H9 (cell line): ENCODE results near the gene DYDC1. TPM values are rescaled to one million over a fixed set of nuclear protein-coding genes. Genes with fewer than 3 reads are reported as not detected.

ENCODE experiments used
- DNase-seq: peaks from one replicate; pipeline ENCODE4 v3.0.0-alpha.2; 2017
- H2AFZ ChIP-seq: one replicate; pipeline ENCODE4 v1.6.1; 2013; ENCODE audit warnings: mild to moderate bottlenecking, low read length, control low read depth, moderate library complexity
- H2AK5ac ChIP-seq: 2 replicates; pipeline ENCODE4 v1.6.1; 2013; ENCODE audit warnings: low read length, control low read depth, mixed read lengths; ENCODE audit not compliant: insufficient read length
- H2BK120ac ChIP-seq: one replicate; pipeline ENCODE4 v1.6.1; 2013; ENCODE audit warnings: low read depth, mild to moderate bottlenecking, low read length, control low read depth, inconsistent platforms; ENCODE audit not compliant: poor library complexity, severe bottlenecking
- H2BK12ac ChIP-seq: 2 replicates; pipeline ENCODE4 v1.6.1; 2013; ENCODE audit warnings: low read length, control low read depth, mixed read lengths, low read depth; ENCODE audit not compliant: insufficient read length
- H2BK15ac ChIP-seq: 2 replicates; pipeline ENCODE4 v1.6.1; 2013; ENCODE audit warnings: low read depth, low read length, control low read depth
- H2BK20ac ChIP-seq: one replicate; pipeline ENCODE4 v1.6.1; 2013; ENCODE audit warnings: low read depth, mild to moderate bottlenecking, low read length, control low read depth, inconsistent platforms; ENCODE audit not compliant: poor library complexity, severe bottlenecking
- H2BK5ac ChIP-seq: 2 replicates; pipeline ENCODE4 v1.6.1; 2013; ENCODE audit warnings: low read length, control low read depth, mixed read lengths; ENCODE audit not compliant: insufficient read length
- H3K14ac ChIP-seq: 2 replicates; pipeline ENCODE4 v1.6.1; 2013; ENCODE audit warnings: low read length, control low read depth; ENCODE audit not compliant: insufficient read depth
- H3K18ac ChIP-seq: 2 replicates; pipeline ENCODE4 v1.6.1; 2013; ENCODE audit warnings: low read depth, mild to moderate bottlenecking, mixed read lengths, low read length, control low read depth; ENCODE audit not compliant: insufficient read length
- H3K23ac ChIP-seq: 2 replicates; pipeline ENCODE4 v1.6.1; 2013; ENCODE audit warnings: low read length, control low read depth, mixed read lengths, low read depth; ENCODE audit not compliant: insufficient read length
- H3K23me2 ChIP-seq: 2 replicates; pipeline ENCODE4 v1.6.1; 2013; ENCODE audit warnings: low read depth, mild to moderate bottlenecking, mixed read lengths, low read length, control low read depth; ENCODE audit not compliant: insufficient read length, poor library complexity, severe bottlenecking
- H3K27ac ChIP-seq: 2 replicates; pipeline ENCODE4 v1.5.1; 2013; ENCODE audit warnings: low read length, control low read depth, mixed read lengths, low read depth; ENCODE audit not compliant: insufficient read length
- H3K27me3 ChIP-seq: 2 replicates; pipeline ENCODE4 v1.6.1; 2013; ENCODE audit warnings: low read length, control low read depth, inconsistent platforms; ENCODE audit not compliant: insufficient read depth
- H3K4ac ChIP-seq: 2 replicates; pipeline ENCODE4 v1.6.1; 2013; ENCODE audit warnings: low read depth, mild to moderate bottlenecking, control low read depth, inconsistent platforms, low read length, moderate library complexity
- H3K4me1 ChIP-seq: 2 replicates; pipeline ENCODE4 v1.6.1; 2013; ENCODE audit warnings: low read length, control low read depth, inconsistent platforms; ENCODE audit not compliant: insufficient read depth
- H3K4me2 ChIP-seq: 2 replicates; pipeline ENCODE4 v1.6.1; 2013; ENCODE audit warnings: low read length, control low read depth, mixed read lengths; ENCODE audit not compliant: insufficient read length, insufficient read depth
- H3K56ac ChIP-seq: 2 replicates; pipeline ENCODE4 v1.6.1; 2013; ENCODE audit warnings: low read depth, mild to moderate bottlenecking, mixed read lengths, low read length, control low read depth; ENCODE audit not compliant: insufficient read length
- H3K79me1 ChIP-seq: 2 replicates; pipeline ENCODE4 v1.6.1; 2013; ENCODE audit warnings: low read depth, mild to moderate bottlenecking, moderate library complexity, low read length, control low read depth, inconsistent platforms; ENCODE audit not compliant: insufficient read depth, poor library complexity, severe bottlenecking
- H3K79me2 ChIP-seq: 2 replicates; pipeline ENCODE4 v1.6.1; 2013; ENCODE audit warnings: low read length, control low read depth, inconsistent platforms; ENCODE audit not compliant: insufficient read depth
- H3K9ac ChIP-seq: 2 replicates; pipeline ENCODE4 v1.6.1; 2013; ENCODE audit warnings: low read length, control low read depth, mixed read lengths; ENCODE audit not compliant: insufficient read length; ENCODE audit errors: extremely low read depth
- H3K9me3 ChIP-seq: one replicate; pipeline ENCODE4 v1.6.1; 2013; ENCODE audit warnings: low read depth, low read length, inconsistent platforms; ENCODE audit not compliant: control insufficient read depth
- H3T11ph ChIP-seq: one replicate; pipeline ENCODE4 v1.6.1; 2013; ENCODE audit warnings: mild to moderate bottlenecking, low read length, control low read depth, inconsistent platforms
- H4K20me1 ChIP-seq: one replicate; pipeline ENCODE4 v1.6.1; 2013; ENCODE audit not compliant: control insufficient read depth, insufficient read length, insufficient read depth
- H4K5ac ChIP-seq: 2 replicates; pipeline ENCODE4 v1.6.1; 2013; ENCODE audit warnings: low read depth, mild to moderate bottlenecking, mixed read lengths, low read length, control low read depth; ENCODE audit not compliant: insufficient read length
- H4K8ac ChIP-seq: replicated peaks from 2 replicates; pipeline ENCODE4 v1.6.1; 2013; ENCODE audit warnings: low read length, control low read depth, mixed read lengths, low read depth; ENCODE audit not compliant: insufficient read length
- H4K91ac ChIP-seq: 2 replicates; pipeline ENCODE4 v1.6.1; 2013; ENCODE audit warnings: low read depth, mild to moderate bottlenecking, moderate library complexity, mixed read lengths, low read length, control low read depth; ENCODE audit not compliant: insufficient read length
- H3K27ac Mint-ChIP-seq, 3 experiments: 2 replicates in 2 of 3; 3 replicates in 1 of 3; pipeline ENCODE4 v1.8.0; 2020 to 2021; ENCODE audit warnings: mixed read lengths in 3 of 3, mild to moderate bottlenecking in 1 of 3, moderate library complexity in 1 of 3
- H3K27me3 Mint-ChIP-seq: 2 replicates; pipeline ENCODE4 v1.8.0; 2021; ENCODE audit warnings: low read depth, mild to moderate bottlenecking, moderate library complexity, mixed read lengths
- H3K36me3 Mint-ChIP-seq, 3 experiments: 2 replicates in 2 of 3; 3 replicates in 1 of 3; pipeline ENCODE4 v1.8.0; 2020 to 2021; ENCODE audit warnings: low read depth in 3 of 3, mixed read lengths in 3 of 3; ENCODE audit not compliant: insufficient read depth in 1 of 3
- H3K4me1 Mint-ChIP-seq, 2 experiments: 2 replicates each; pipeline ENCODE4 v1.8.0; 2020; ENCODE audit warnings: mixed read lengths in 2 of 2
- H3K4me3 Mint-ChIP-seq, 2 experiments: 2 replicates in 1 of 2; 3 replicates in 1 of 2; pipeline ENCODE4 v1.8.0; 2020 to 2021; ENCODE audit warnings: mild to moderate bottlenecking in 2 of 2, mixed read lengths in 2 of 2, moderate library complexity in 1 of 2
- H3K9me3 Mint-ChIP-seq, 2 experiments: 2 replicates in 1 of 2; 3 replicates in 1 of 2; pipeline ENCODE4 v1.8.0; 2020; ENCODE audit warnings: mild to moderate bottlenecking in 2 of 2, mixed read lengths in 2 of 2, moderate library complexity in 1 of 2
- WGBS: extraction: QIAGEN DNeasy Blood & Tissue Kit; methylation state at CpG from one replicate; pipeline ENCODE4 v1.1.7; 2013; ENCODE audit warnings: missing lambda C conversion rate, low lambda C conversion rate, mixed read lengths; ENCODE audit not compliant: insufficient read length; ENCODE audit errors: extremely low coverage; 5-methylcytosine and 5-hydroxymethylcytosine counted together
- total RNA-seq: library from RNA; stranded (reverse); gene quantifications from 2 replicates; pipeline ENCODE4 v1.2.1, GENCODE V29; 2021
- TF ChIP-seq, protein P1 (sequence below): fragments of 200-600 bp; sonication (generic); conservative IDR thresholded peaks from 3 replicates; pipeline ENCODE4 v1.8.0; 2021; ENCODE audit warnings: antibody characterized with exemption, mild to moderate bottlenecking

Gene DYDC1
- total RNA-seq, 1 experiment from 2014 or later: not detected

- Histone ChIP-seq H3K56ac (no peak overlapping the region), H2AFZ (no peak overlapping the region), H3K4me2 (no peak overlapping the region), H3K79me1 (no peaks in the 10 kb centered on the region), H2BK120ac (no peak overlapping the region), H3K9me3 (no peaks in the 10 kb centered on the region), H3K27me3 (no peaks in the 10 kb centered on the region), H3K23ac (no peak overlapping the region), H3K9ac (no peak overlapping the region), H3K27ac (no peak overlapping the region), H3K14ac (no peak overlapping the region), H3K4ac (no peak overlapping the region), H2BK12ac (no peak overlapping the region), H3K18ac (no peak overlapping the region), H3T11ph (no peak overlapping the region), H2BK20ac (no peak overlapping the region), H2BK5ac (no peak overlapping the region), H2AK5ac (no peak overlapping the region), H3K4me1 (no peaks in the 10 kb centered on the region; the same call in 1 of the 2 replicates), H3K23me2 (no peaks in the 10 kb centered on the region), H4K91ac (no peak overlapping the region), H4K5ac (no peak overlapping the region), H3K79me2 (no peaks in the 10 kb centered on the region), H4K8ac (no peak overlapping the region), H2BK15ac (no peak overlapping the region), H4K20me1 (no peaks in the 10 kb centered on the region)
- Mint-ChIP-seq H3K4me1 (peaks cover 6 to 12% of the 10 kb centered on the region in 2 experiments), H3K36me3 (no peaks in the 10 kb centered on the region; a peak in 1 of 7 replicates), H3K27me3 (0 out of 2 replicates have a peak, but pooled peaks cover 2% of the 10 kb centered on the region), H3K27ac (no peak overlapping the region), H3K4me3 (no peak overlapping the region), H3K9me3 (no peaks in the 10 kb centered on the region)
- no CpG with 5 or more reads among the region's 1 CpG for WGBS
- TF ChIP-seq, protein P1, sequence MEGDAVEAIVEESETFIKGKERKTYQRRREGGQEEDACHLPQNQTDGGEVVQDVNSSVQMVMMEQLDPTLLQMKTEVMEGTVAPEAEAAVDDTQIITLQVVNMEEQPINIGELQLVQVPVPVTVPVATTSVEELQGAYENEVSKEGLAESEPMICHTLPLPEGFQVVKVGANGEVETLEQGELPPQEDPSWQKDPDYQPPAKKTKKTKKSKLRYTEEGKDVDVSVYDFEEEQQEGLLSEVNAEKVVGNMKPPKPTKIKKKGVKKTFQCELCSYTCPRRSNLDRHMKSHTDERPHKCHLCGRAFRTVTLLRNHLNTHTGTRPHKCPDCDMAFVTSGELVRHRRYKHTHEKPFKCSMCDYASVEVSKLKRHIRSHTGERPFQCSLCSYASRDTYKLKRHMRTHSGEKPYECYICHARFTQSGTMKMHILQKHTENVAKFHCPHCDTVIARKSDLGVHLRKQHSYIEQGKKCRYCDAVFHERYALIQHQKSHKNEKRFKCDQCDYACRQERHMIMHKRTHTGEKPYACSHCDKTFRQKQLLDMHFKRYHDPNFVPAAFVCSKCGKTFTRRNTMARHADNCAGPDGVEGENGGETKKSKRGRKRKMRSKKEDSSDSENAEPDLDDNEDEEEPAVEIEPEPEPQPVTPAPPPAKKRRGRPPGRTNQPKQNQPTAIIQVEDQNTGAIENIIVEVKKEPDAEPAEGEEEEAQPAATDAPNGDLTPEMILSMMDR: no peak
- DNase-seq: no peak
These were observed 33.8 kb downstream of the DYDC1 start for GRCh38 chr10:80322711-80323110.
